Activated CD4-positive, alpha-beta T cell treated with anti-CD3 and anti-CD28 coated beads for 1 hour (primary cell): ENCODE measurements around the gene CACNB2.
"Not testable (repeated sequence)": the region's sequence is repeated elsewhere in the genome, so short reads cannot be mapped to it uniquely, and the experiment has no call there.

Source experiments
- DNase-seq: peaks from one replicate; pipeline ENCODE4 v3.0.0-alpha.2; 2020

Gene CACNB2

GRCh38 chr10:18577823-18578685 is 437.8 kb downstream of the CACNB2 start:
- DNase-seq = no peak

GRCh38 chr10:18582803-18583202 is 442.6 kb downstream of the CACNB2 start:
- DNase-seq = no peak

DNA sequence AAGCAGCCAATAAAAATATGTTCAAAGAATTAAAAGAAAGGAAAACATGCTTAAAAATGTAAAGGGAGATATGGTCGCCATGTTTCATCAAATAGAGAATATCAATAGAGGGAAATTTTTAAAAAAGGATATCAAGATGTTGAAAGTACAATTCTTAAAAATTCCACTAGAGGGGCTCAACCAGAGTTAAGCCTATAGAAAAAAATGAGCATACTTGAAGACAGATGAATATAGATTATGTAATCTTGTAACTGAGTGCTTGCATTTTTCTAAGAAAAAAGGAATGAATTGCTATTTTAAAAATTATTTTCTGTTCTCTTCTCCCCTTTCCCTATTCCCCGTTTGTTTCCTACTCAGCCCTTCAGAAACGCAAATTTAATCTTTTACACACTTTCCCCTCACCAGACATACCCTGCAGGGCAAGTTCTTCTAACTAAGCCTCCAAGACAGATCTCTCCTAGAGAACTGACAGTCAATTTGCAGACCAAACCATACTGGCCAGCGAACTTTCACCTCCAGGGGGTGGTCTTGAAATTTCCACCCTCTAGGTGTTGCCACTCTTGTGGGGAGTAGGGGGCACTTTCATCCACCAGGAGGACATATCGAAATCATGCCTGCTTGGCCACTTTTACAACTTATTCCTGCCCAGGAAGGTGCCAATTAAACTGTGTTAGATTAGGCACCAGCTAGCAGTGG is 443.5 kb downstream of the CACNB2 start:
- no peak for DNase-seq

GRCh38 chr10:18586637-18587036 is 446.4 kb downstream of the CACNB2 start:
- DNase-seq = not testable (repeated sequence)

DNA sequence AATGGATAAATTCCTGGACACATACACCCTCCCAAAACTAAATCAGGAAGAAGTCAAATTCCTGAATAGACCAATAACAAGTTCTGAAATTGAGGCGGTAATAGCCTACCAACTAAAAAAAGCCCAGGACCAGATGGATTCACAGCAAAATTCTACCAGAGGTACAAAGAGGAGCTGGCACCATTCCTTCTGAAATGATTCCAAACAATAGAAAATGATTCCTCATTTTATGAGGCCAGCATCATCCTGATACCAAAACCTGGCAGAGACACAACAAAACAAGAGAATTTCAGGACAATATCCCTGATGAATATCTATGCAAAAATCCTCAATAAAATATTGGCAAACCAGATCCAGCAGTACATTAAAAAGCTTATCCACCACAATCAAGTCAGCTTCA is 450.9 kb downstream of the CACNB2 start:
- DNase-seq = not testable (repeated sequence)
